Left ventricle myocardium inferior (tissue), 1 donor: Measurements from ENCODE around the gene TOPORS. TPM values are rescaled to one million over a fixed set of nuclear protein-coding genes. Genes with fewer than 3 reads are reported as not detected.

ENCODE experiments used
- DNase-seq: peaks from one replicate; pipeline ENCODE4 v3.0.0-alpha.2; 2020
- H3K27ac ChIP-seq: fragments of 200-600 bp; replicated peaks from 2 replicates; pipeline ENCODE4 v1.8.0; 2021
- H3K27me3 ChIP-seq: fragments of 200-600 bp; 2 replicates; pipeline ENCODE4 v1.8.0; 2021; ENCODE audit warnings: low read depth
- H3K36me3 ChIP-seq: fragments of 200-600 bp; 2 replicates; pipeline ENCODE4 v1.8.0; 2021
- H3K4me1 ChIP-seq: fragments of 200-600 bp; 2 replicates; pipeline ENCODE4 v1.8.0; 2021
- H3K4me3 ChIP-seq: fragments of 200-600 bp; 2 replicates; pipeline ENCODE4 v1.8.0; 2021; ENCODE audit warnings: mild to moderate bottlenecking, moderate library complexity
- H3K9me3 ChIP-seq: fragments of 200-600 bp; replicated peaks from 2 replicates; pipeline ENCODE4 v1.8.0; 2021
- CTCF ChIP-seq: fragments of 200-600 bp; IDR thresholded peaks from 2 replicates; pipeline ENCODE4 v1.8.0; 2021; ENCODE audit warnings: antibody characterized with exemption, mild to moderate bottlenecking, borderline replicate concordance
- intact Hi-C: fragments of 100-400 bp; cut with micrococcal nuclease; formaldehyde crosslinking; loops from one replicate; pipeline ENCODE4 v1.11.0; 2022
- total RNA-seq: library from RNA; stranded (reverse); fragmentation: NEBNext Ultra II Directional; extraction: Animal tissue kit (Norgen Biotek cat#: 25700); gene quantifications from one replicate; pipeline ENCODE4 v1.2.1, GENCODE V29; 2021
- donor health status: DM: no; HTN: yes; CAD: no; lungs with severe emphysema.

Gene TOPORS
- total RNA-seq, 1 donor from 2014 or later = 8.4 TPM

- Histone ChIP-seq H3K36me3 (no peaks in the 10 kb centered on the region), H3K9me3 (no peaks in the 10 kb centered on the region), H3K27ac (no peak overlapping the region), H3K4me3 (no peak overlapping the region), H3K4me1 (no peaks in the 10 kb centered on the region), H3K27me3 (peaks cover 56% of the 10 kb centered on the region)
- intact Hi-C loops = no loop called here
- TF ChIP-seq CTCF = peak; percentile 59
- DNase-seq = no peak
Measured at GRCh38 chr9:32589083-32589723, 36.8 kb upstream of the TOPORS start.

- Histone ChIP-seq H3K4me3 (no peak overlapping the region), H3K27me3 (peaks cover 59% of the 10 kb centered on the region), H3K36me3 (no peaks in the 10 kb centered on the region), H3K4me1 (no peaks in the 10 kb centered on the region), H3K9me3 (no peaks in the 10 kb centered on the region), H3K27ac (no peak overlapping the region)
- no peak for DNase-seq
- intact Hi-C loops = no loop called here
- TF ChIP-seq CTCF = no peak
Measured at GRCh38 chr9:32587901-32588300, 35.5 kb upstream of the TOPORS start.

GRCh38 chr9:32584784-32585183, 32.4 kb upstream of the TOPORS start:
- no peaks in the 10 kb centered on the region for H3K9me3 ChIP-seq
- intact Hi-C loops = no loop called here
- TF ChIP-seq CTCF = no peak
- no peaks in the 10 kb centered on the region for H3K36me3 ChIP-seq
- peaks cover 59% of the 10 kb centered on the region for H3K27me3 ChIP-seq
- no peak for DNase-seq
- H3K27ac ChIP-seq = no peak overlapping the region
- no peaks in the 10 kb centered on the region for H3K4me1 ChIP-seq
- no peak overlapping the region for H3K4me3 ChIP-seq

- Histone ChIP-seq H3K36me3 (no peaks in the 10 kb centered on the region), H3K27ac (no peak overlapping the region), H3K4me1 (peaks cover 6% of the 10 kb centered on the region), H3K9me3 (no peaks in the 10 kb centered on the region), H3K27me3 (peaks cover 40% of the 10 kb centered on the region), H3K4me3 (no peak overlapping the region)
- no peak for DNase-seq
- TF ChIP-seq CTCF = peak; percentile 57
- intact Hi-C loops = loop anchor here (2.0 kb wide), 1 partner anchor 203 kb away; no protein-coding TSS in a partner anchor
Measured at GRCh38 chr9:32581512-32582143, 29.2 kb upstream of the TOPORS start.

- H3K9me3 ChIP-seq = no peaks in the 10 kb centered on the region
- H3K27me3 ChIP-seq = peaks cover 31% of the 10 kb centered on the region
- intact Hi-C loops = loop anchor here (2.0 kb wide), 1 partner anchor 202 kb away; no protein-coding TSS in a partner anchor
- no peak overlapping the region for H3K4me3 ChIP-seq
- peaks cover 6% of the 10 kb centered on the region for H3K4me1 ChIP-seq
- DNase-seq = no peak
- no peak for TF ChIP-seq CTCF
- H3K36me3 ChIP-seq = no peaks in the 10 kb centered on the region
- no peak overlapping the region for H3K27ac ChIP-seq
Measured at GRCh38 chr9:32580631-32581300, 28.4 kb upstream of the TOPORS start.
